ENCODE measurements around the gene FHIT.
A peak's percentile ranks its signal among the peaks of the same experiment; 100 is the strongest.

FHIT gene

DNA sequence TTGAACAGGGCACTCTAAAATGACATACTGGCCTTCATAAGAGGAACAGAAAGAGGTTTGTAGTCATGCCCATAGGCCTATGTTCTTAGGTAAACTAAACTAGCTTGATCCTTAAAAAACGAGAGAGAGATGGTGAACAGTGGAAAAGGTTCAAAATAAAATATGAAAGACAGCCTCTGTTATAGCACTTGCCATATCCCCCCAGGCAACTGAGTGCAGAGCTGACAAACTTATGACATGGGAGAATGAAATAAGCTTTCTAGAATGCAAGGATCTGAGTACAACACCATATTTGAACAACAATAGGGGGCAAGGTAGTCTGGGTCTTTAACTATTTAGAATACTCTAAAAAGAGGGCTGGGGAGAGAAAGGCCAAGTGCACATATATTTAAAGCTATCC is 1500.9 kb downstream of the FHIT start:
- no peak for TF ChIP-seq GATA2 (IDR thresholded peaks at IDR 0.05; ENCODE audit: low read depth, low read length)
- TF ChIP-seq GATA3 (IDR thresholded peaks at IDR 0.05; ENCODE audit: low read depth, low read length): no peak

- TF ChIP-seq GATA2 (IDR thresholded peaks at IDR 0.05; ENCODE audit: low read depth, low read length) (no peak), GATA3 (IDR thresholded peaks at IDR 0.05; ENCODE audit: low read depth, low read length) (no peak)
Observed at GRCh38 chr3:59749291-59749690, 1502.0 kb downstream of the FHIT start.

DNA sequence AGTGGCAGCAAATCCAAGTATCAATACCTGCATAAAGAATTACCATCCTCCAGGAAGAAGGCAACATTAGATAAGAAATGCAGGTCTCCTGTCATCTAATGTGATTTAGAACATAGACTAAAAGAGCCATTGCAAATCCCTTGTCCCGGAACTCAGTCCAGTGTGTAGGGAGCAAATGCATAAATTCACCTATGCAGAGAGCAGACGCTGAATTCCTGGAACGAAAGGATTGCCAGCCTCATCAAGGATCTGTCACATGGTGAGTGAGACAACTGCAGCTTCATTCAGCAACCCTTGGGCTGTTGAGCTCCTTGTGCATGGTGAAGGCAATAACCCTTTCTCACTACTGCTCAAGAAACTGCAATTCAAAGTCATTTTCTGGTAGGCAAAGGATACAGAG is 1504.7 kb downstream of the FHIT start:
- TF ChIP-seq GATA2 (IDR thresholded peaks at IDR 0.05; ENCODE audit: low read depth, low read length) (no peak), GATA3 (IDR thresholded peaks at IDR 0.05; ENCODE audit: low read depth, low read length) (no peak)

DNA sequence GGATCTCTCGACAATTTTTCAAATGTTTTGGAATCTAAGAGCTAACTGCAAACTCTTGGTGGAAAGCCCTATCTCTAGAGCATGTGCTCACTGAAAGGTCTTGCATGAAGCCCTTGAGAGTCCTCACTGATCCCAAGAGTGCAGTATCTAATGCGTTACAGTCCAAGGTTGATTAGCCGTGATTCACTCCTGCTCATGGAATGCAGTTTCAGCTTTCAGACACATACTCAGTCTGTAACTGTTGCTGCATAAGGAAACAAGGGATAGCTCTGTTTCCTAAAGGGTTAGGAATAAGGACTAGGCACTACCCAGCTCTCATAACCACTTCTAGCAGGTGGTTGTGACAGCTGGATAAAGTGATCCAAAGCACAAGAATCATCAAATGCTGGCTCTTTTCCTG is 1514.0 kb downstream of the FHIT start:
- TF ChIP-seq GATA2 (IDR thresholded peaks at IDR 0.05; ENCODE audit: low read depth, low read length): no peak
- TF ChIP-seq GATA3 (IDR thresholded peaks at IDR 0.05; ENCODE audit: low read depth, low read length): no peak

GRCh38 chr3:59734061-59734460 is 1517.2 kb downstream of the FHIT start:
- TF ChIP-seq GATA3 (IDR thresholded peaks at IDR 0.05; ENCODE audit: low read depth, low read length): no peak
- TF ChIP-seq GATA2 (IDR thresholded peaks at IDR 0.05; ENCODE audit: low read depth, low read length): no peak

- TF ChIP-seq GATA2 (IDR thresholded peaks at IDR 0.05; ENCODE audit: low read depth, low read length) (peak; percentile 65), GATA3 (IDR thresholded peaks at IDR 0.05; ENCODE audit: low read depth, low read length) (peak; percentile 69; the same call in 1 of the 2 replicates)
Observed at GRCh38 chr3:59733041-59733809, 1518.0 kb downstream of the FHIT start.

DNA sequence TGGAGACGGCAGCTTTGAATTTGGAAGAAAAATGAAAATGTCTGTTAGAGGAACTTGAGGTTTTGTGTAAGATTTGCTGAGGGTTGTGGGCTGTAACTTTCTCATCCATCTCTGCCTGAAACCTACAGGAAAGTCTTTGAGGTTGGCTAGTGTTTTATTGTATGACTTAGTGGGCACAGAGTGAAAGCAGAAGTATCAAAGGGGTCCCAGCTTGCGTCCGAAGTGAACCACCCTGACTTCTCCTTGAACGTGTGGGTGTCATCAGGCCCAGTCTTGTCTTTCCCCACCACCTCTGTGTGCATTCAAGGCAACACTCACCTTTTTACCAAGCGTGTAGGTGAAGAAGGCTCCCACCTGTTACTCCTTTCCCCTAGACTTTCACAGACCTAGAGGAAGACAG is 1519.3 kb downstream of the FHIT start:
- TF ChIP-seq GATA2 (IDR thresholded peaks at IDR 0.05; ENCODE audit: low read depth, low read length) (no peak), GATA3 (IDR thresholded peaks at IDR 0.05; ENCODE audit: low read depth, low read length) (no peak)

GRCh38 chr3:59730591-59730990 is 1520.7 kb downstream of the FHIT start:
- TF ChIP-seq GATA2 (IDR thresholded peaks at IDR 0.05; ENCODE audit: low read depth, low read length) (no peak), GATA3 (IDR thresholded peaks at IDR 0.05; ENCODE audit: low read depth, low read length) (no peak)

DNA sequence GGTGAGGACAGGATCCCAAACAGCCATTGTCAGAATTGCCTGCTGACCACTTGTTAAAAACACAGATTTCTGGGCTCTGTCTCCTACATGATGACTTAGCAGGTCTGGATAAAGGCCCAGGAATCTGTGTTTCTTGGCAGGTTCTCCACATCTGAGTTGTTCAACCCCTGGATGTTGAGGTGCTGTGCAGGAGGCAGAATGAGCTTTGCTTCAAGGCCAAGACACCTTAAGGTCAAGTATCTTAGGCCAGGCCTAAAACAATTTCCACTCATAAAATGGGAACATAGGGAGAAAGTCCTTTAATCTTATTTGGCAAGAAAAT is 1522.7 kb downstream of the FHIT start:
- no peak for TF ChIP-seq GATA2 (IDR thresholded peaks at IDR 0.05; ENCODE audit: low read depth, low read length)
- TF ChIP-seq GATA3 (IDR thresholded peaks at IDR 0.05; ENCODE audit: low read depth, low read length): no peak

DNA sequence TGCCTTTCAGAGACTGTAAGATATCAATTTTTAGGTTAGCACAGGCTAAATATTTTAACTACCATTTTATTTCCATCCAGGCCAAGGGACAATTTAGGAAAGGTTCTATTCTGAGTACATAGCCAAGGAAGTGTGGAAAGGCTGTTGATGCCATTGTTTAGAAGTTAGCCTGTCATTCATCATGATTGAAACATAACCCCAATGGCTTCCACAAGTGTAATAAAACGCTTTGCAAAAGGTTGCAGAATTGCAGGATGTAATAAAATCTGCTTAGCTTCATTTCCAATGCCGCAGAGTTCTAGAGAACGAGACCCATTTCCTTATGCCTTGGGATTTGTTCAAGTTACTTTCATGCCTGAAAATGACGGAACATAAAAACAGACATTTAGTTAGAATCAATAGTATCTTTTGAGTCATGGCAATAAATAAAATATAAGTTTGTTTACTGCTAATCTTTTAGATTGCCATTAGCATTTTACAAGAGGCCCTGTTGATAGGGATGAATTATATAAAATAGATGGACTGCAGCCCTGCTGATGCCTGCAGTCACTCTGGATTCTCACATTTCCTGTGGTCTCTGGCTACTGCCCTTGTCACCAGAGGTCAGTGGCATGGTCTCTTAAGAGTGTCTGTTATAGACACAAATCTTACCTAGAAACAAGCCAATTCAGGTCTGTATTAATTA is 1523.2 kb downstream of the FHIT start:
- no peak for TF ChIP-seq GATA2 (IDR thresholded peaks at IDR 0.05; ENCODE audit: low read depth, low read length)
- TF ChIP-seq GATA3 (IDR thresholded peaks at IDR 0.05; ENCODE audit: low read depth, low read length): no peak

- TF ChIP-seq GATA3 (IDR thresholded peaks at IDR 0.05; ENCODE audit: low read depth, low read length): no peak
- TF ChIP-seq GATA2 (IDR thresholded peaks at IDR 0.05; ENCODE audit: low read depth, low read length): no peak
Observed at GRCh38 chr3:59726279-59726678, 1525.0 kb downstream of the FHIT start.

DNA sequence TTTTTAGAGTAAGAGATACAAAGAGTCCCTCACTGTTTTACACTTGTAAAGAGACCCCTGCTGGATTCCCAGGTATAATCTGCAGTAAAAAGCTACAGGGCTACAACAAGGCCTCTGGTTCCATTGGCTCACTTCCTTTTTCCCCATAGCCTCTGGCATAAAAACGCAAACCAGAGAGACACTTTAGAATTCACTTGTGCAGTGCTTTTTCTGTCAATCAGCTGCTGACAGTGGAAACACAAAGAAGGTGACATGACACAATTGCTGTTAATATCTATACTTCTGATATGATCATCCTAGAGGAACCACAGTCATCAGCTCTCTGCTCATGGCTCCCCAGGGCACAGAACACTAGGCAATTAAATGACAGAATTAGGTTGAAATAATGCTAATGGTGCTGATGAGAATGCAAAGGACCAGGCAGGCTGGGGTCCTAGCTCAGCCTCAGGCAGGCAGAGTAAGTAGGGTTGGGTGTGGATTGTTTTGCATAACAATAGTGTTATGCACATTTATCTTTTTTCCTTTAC is 1533.5 kb downstream of the FHIT start:
- TF ChIP-seq GATA2 (IDR thresholded peaks at IDR 0.05; ENCODE audit: low read depth, low read length) (peak; percentile 44; the same call in 1 of the 2 replicates), GATA3 (IDR thresholded peaks at IDR 0.05; ENCODE audit: low read depth, low read length) (no peak)

DNA sequence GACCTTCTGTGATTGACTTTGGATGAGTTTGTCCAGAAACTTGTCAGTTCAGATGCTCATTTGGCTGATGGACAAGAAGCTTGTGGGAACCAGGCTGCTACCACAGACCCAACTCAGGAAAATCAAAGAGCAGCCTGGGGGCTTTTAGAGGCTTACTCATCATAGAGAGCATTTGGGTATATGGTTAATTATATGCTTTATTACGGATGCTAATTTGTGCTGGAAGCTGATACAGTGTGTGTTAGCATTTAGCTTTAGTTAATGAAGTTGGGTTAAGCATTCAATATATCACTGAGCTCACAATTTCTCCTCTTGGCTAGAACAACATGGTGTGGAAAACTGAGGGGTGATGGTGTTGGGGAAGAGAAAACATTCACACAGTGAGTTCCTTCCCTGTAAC is 1537.2 kb downstream of the FHIT start:
- TF ChIP-seq GATA2 (IDR thresholded peaks at IDR 0.05; ENCODE audit: low read depth, low read length) (no peak), GATA3 (IDR thresholded peaks at IDR 0.05; ENCODE audit: low read depth, low read length) (no peak)

GRCh38 chr3:59710554-59710953 is 1540.7 kb downstream of the FHIT start:
- TF ChIP-seq GATA3 (IDR thresholded peaks at IDR 0.05; ENCODE audit: low read depth, low read length) (no peak; the same call in 1 of the 2 replicates), GATA2 (IDR thresholded peaks at IDR 0.05; ENCODE audit: low read depth, low read length) (no peak)

Data from SH-SY5Y (cell line).